ENCODE results near the gene DYNLRB1.

DYNLRB1 gene

DNA sequence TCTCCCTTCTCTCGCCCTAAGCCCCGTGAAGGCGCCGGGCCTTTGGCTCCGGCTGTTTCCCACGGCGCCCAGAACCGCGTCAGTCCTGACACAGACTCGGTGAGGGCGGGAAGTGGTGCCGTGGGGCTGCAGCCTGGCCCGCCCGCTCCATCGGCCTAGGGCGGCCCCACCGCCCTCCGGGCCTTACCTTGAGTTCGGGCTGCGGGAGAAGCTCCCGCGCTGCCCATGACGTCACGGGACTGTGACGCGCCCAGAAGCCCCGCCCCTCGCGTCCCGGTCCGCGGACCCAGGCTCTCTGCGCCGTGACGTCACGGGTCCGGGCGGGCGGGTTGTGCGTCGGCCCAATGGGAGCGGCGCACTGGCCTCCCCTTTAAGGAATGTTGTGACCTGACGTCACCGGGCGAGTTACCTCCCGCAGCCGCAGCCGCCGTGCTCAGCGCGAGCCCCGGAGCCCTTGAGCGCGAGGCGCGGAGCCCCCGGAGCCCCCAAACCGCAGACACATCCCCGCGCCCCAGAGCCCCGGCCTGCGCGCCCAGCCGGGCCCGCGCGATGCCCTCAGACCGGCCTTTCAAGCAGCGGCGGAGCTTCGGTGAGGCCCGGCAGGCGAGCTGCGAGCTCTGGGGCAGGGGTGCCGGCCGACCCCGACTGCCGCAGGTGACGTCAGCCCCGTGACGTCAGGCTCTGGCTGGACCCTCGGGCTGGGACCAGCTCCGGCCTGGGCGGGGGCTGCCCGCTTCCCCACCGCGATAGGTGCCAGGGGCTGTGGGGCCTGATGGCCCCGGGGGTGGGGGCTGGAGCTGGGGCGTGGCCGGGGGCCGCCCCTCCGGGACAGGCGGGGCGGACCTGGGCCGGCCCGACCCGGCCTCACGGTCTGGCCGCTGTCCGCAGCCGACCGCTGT, 42.3 kb downstream of the DYNLRB1 start, which contains the start of gene MAP1LC3A:
TSS of gene MAP1LC3A (plus strand) at position 399 of the 899 bp plus-strand sequence. CDS start at position 550, 151 bp downstream.
- peak; percentile 96 for DNase-seq (ENCODE audit: low read depth)

DNA sequence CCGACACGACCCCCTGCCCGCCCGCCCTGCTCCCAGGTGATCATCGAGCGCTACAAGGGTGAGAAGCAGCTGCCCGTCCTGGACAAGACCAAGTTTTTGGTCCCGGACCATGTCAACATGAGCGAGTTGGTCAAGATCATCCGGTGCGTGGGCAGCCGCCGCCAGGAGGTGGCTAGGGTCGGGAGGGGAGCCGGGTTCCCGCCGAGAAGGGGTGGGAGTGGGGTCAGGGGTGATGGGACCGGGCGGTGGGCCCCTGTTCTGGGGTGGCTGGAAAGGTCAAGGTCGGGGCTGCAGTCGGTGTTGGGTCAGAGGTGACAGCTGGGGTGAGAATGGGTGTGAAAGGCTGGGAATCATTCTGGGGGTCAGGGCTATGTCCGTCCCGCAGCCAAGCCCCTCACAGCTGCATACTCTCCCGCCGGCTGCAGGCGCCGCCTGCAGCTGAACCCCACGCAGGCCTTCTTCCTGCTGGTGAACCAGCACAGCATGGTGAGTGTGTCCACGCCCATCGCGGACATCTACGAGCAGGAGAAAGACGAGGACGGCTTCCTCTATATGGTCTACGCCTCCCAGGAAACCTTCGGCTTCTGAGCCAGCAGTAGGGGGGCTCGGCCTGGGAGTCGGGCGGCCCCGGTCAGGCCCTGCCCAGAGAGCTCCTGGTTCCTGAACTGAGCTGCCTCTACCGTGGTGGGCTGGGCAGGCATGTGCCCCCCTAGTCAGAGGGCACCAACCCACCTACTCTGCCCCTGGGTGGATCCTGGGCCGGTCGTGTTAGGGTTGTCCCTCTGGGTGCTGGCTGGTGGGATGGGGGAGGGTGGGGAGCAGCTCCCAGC, 43.3 kb downstream of the DYNLRB1 start:
- DNase-seq (ENCODE audit: low read depth): no peak

GRCh38 chr20:34560141-34560523, 43.9 kb downstream of the DYNLRB1 start:
- DNase-seq (ENCODE audit: low read depth): no peak

DNA sequence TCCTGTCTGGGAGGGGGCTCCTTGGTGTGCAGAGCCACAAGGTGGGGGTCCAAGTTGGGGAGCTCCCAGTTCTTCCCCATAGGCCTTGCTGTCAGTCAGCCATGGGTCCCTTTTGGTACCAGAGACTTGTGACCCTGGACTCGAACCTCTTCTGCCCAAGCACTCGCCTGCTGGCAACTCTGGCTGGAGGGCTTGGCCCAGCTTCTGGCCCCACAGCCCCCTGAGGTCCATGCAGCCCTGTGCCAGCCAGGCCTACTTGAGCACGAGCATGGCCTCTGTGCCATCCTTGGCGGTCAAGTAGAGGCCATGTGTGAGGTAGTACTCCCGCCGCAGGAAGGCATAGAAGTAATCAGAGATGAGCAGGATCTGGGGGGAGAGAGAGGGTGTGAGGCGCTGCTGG, 44.4 kb downstream of the DYNLRB1 start:
- DNase-seq (ENCODE audit: low read depth): no peak

- DNase-seq (ENCODE audit: low read depth): no peak
Measured at GRCh38 chr20:34561661-34562060, 45.4 kb downstream of the DYNLRB1 start.

DNA sequence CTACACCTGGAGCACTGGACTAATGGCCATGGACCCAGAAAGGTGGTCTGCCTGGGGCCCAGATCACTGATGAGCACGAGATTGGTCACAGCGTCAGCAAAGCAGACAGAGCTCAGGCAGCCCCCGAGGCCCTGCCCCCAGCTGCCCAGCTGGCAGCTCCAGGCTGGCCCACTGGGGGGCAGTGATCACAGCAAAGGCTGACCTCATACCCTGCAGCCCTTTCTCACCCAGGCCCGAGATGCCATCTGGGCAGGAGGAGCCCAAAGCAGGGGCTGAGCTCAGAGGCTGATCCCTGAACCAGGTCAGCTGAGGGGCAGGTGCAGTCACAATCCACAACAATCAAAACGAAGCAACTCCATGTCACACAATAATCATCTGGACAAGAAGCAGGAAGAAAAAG, 46.4 kb downstream of the DYNLRB1 start:
- no peak for DNase-seq (ENCODE audit: low read depth)

DNA sequence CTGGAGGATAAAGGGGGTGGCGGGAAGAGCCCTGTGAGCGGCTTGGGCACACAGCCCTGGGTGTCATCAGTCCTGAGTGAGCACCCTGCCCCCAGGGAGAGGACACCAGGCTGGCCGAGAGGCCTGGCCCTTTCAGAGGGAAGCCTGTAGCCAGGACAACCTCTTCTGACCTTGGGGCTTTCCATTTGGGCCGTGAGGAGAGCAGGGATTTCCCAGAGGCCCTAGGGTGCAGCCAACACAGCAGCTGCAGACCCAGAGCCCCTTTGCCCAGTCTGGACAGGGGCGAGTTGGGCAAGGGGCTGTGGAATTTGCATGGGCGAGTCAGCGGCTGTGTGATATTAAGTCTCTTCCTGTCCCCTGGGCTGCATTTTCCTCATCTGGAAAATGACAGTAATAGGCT, 48.6 kb downstream of the DYNLRB1 start:
- DNase-seq (ENCODE audit: low read depth): no peak

GRCh38 chr20:34566978-34567891, 51.0 kb downstream of the DYNLRB1 start:
- DNase-seq (ENCODE audit: low read depth): no peak

DNA sequence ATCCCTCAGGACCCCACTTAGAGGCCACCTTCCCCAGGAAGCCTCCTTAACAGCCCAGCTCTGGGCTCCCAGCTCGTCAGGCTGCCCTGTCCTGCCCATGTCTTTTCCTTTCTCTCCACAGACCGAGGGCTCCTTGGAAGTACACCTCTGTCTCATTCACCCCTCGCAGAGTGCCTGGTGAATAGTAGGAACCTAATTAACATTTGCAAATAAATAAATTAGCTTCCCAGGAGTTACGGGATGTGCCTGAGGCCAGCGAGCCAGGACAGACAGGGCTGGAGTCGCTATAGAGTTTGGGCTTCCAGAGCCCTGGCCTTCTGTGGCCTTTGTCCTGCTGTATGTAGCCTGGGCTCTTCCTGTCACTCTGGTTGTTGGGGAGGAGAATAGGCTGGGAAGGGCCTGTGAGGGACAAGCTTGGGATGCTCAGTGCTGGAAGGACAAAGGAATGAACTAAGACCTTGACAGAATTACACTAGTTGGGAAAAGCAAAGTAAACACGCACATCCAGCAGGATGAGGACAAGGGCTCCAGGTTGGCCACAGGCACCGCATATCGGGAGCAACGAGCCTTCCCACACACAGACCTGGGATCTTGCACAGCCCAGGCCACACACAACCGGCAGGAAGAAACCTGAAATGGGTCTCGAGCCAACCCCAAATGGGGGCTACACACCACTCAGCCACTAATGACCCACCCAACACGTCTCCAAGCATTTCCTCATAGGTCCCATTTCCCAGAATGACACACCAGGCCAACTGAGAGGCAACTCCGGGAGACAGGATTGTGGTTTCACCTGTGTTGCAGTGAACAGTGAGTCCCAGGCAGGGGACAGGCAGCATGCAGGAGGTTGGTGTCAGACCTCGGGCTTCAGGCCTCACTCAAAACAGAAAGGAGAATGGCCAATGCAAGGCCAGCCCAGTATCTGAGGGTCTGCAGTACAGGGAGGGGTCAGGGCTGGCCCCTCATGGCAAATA, 52.0 kb downstream of the DYNLRB1 start:
- DNase-seq (ENCODE audit: low read depth): no peak

DNA sequence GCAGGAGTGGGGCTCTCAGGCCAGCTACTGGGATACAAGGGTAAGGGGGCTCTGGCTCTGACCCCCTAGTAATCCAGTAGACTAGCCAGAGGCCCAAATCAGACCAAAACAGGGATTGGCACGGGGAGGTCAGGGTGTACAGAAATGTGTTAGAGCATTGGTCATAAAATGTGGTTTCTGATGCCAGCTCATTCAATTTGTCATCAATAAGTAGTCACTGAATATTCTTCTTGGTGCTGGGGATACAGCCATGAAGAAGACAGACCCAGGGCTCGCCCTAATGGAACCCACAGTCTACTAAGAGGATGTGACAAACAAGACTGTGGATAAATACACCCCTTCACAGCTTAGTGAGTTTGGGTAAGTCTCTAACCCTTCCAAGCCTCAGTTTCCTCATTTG, 53.4 kb downstream of the DYNLRB1 start:
- DNase-seq (ENCODE audit: low read depth): no peak

- no peak for DNase-seq (ENCODE audit: low read depth)
Measured at GRCh38 chr20:34570859-34571306, 54.7 kb downstream of the DYNLRB1 start.

- DNase-seq (ENCODE audit: low read depth): no peak
Measured at GRCh38 chr20:34571753-34572152, 55.5 kb downstream of the DYNLRB1 start.

DNA sequence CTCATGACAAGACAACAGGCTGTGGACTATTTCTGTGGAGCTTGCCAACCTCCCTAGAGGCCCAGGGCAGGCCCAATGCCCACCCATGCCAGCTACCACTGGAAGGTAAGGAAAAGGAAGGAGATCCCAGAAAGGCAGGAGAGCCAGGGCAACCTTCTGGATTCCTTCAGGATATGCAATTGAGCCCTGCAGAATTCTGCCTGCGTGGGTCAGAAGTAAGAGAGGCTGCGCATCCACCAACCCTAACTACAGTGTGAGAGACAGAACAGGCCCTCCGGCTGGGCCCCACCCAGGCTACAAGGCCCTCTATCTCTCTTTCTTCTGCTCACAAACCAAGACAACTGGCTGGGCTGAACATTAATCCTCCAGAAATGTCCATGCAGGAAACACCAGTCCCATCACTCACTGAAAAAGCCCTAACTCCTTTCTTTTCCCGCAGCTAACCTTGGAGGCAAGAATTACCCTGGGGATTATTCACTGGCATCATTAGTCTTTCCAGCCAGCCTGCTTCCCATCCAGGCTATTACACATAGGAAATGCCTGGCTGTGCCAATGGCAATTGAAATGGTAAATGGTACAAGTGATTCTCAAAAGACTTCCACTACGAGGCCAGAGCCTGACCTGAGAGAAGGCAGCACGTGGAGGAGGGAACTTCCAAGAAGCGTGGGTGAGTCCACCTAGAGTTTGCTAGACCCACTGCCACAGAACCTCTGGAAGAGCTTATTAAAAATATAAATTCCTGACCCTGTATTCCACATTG, 57.5 kb downstream of the DYNLRB1 start:
- no peak for DNase-seq (ENCODE audit: low read depth)

DNA sequence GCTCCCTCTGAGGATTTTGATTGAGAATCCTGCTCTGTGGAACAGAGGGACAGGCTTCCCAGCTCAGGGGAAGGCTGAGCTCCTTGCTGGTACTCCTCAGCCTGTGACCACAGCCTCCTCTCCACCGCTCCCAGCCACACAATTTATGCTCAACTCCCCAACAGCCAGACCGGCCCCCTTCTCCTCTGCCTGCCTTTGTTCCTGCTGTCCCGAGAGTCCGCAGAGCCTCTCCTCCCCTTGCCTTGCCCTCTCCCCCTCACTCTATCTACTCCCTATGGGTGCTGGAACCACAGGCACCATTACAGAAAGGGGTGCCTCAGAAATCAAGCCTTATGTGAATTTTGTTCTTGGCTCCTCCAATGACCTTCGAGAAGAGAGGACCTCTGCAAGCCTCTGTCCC, 58.2 kb downstream of the DYNLRB1 start:
- DNase-seq (ENCODE audit: low read depth): no peak

GRCh38 chr20:34574861-34575260, 58.6 kb downstream of the DYNLRB1 start:
- DNase-seq (ENCODE audit: low read depth): no peak

- DNase-seq (ENCODE audit: low read depth): no peak
Measured at GRCh38 chr20:34575271-34575670, 59.0 kb downstream of the DYNLRB1 start.

DNA sequence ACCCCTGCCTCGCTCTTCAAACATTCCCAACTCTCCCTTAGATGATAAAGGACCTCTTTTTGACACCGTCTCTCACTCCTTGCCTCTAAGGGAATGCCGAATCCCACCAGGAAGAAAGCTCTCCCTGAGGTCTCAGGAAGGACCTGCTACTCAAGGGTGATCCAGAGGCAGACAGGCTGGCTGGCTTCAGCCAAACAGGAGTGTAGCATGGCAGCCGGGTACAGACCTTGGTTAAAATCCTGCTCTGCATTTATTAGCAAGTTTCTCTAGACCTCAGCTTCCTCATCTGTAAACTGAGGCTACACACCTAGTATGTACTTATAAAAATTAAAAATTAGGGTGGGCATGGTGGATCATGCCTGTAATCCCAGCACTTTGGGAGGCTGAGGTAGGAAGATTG, 59.5 kb downstream of the DYNLRB1 start:
- no peak for DNase-seq (ENCODE audit: low read depth)

GRCh38 chr20:34577061-34577460, 60.8 kb downstream of the DYNLRB1 start:
- no peak for DNase-seq (ENCODE audit: low read depth)

GRCh38 chr20:34578025-34578424, 61.8 kb downstream of the DYNLRB1 start:
- no peak for DNase-seq (ENCODE audit: low read depth)

DNA sequence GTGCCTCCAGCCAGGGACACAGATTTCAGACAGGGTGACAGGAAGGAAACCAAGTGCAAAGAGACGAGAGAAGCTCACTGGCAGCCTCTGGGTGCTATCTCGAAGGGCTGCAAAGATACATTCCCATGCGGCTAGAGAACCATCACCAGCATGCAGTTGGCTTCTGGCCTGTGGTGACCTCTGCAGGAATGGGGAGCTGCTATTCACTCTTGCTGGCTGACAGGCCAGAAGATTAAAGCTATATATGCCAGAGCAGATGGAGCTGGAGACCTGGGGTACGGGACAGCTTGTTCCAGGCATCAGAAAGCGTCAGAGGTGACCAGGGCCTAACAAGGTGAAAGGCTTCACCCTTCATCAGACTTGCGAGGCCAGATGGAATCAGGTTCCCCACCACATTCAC, 62.3 kb downstream of the DYNLRB1 start:
- DNase-seq (ENCODE audit: low read depth): no peak

Data from T-helper 22 cell (primary cell).